HEK293 (cell line): Measurements from ENCODE around the gene KDM4B.

Experiments used
- BCL11A ChIP-seq: fragments of 450-650 bp; formaldehyde crosslinking; IDR thresholded peaks from 2 replicates; pipeline ENCODE4 v1.5.1; 2016; ENCODE audit warnings: low read depth, missing biosample characterization, missing genetic modification characterization
- BCL11B ChIP-seq: fragments of 450-650 bp; formaldehyde crosslinking; IDR thresholded peaks from 2 replicates; pipeline ENCODE4 v1.5.1; 2016; ENCODE audit warnings: low read depth, missing biosample characterization, missing genetic modification characterization
- EGR2 ChIP-seq: fragments of 450-650 bp; formaldehyde crosslinking; IDR thresholded peaks from 2 replicates; pipeline ENCODE4 v1.5.1; 2016; ENCODE audit warnings: low read depth, missing biosample characterization, missing genetic modification characterization
- GFI1B ChIP-seq: fragments of 450-650 bp; formaldehyde crosslinking; IDR thresholded peaks from 2 replicates; pipeline ENCODE4 v1.5.1; 2016; ENCODE audit warnings: missing biosample characterization, missing genetic modification characterization
- GLI2 ChIP-seq: fragments of 450-650 bp; formaldehyde crosslinking; IDR thresholded peaks from 2 replicates; pipeline ENCODE4; 2017; ENCODE audit warnings: missing biosample characterization, missing genetic modification characterization, low read depth, borderline replicate concordance
- GLIS1 ChIP-seq: fragments of 450-650 bp; formaldehyde crosslinking; IDR thresholded peaks from 2 replicates; pipeline ENCODE4 v1.5.1; 2016; ENCODE audit warnings: missing biosample characterization, missing genetic modification characterization
- KLF8 ChIP-seq: fragments of 450-650 bp; formaldehyde crosslinking; IDR thresholded peaks from 2 replicates; pipeline ENCODE4 v1.5.1; 2016; ENCODE audit warnings: missing biosample characterization, missing genetic modification characterization
- OVOL3 ChIP-seq: fragments of 450-650 bp; formaldehyde crosslinking; IDR thresholded peaks from 2 replicates; pipeline ENCODE4 v1.5.1; 2016; ENCODE audit warnings: missing biosample characterization, missing genetic modification characterization
- SCRT2 ChIP-seq: fragments of 450-650 bp; formaldehyde crosslinking; IDR thresholded peaks from 2 replicates; pipeline ENCODE4 v1.5.1; 2016; ENCODE audit warnings: missing biosample characterization, missing genetic modification characterization
- ZBTB20 ChIP-seq: fragments of 450-650 bp; formaldehyde crosslinking; IDR thresholded peaks from 2 replicates; pipeline ENCODE4 v1.5.1; 2016; ENCODE audit warnings: missing biosample characterization, missing genetic modification characterization
- ZBTB48 ChIP-seq: fragments of 450-650 bp; formaldehyde crosslinking; IDR thresholded peaks from 2 replicates; pipeline ENCODE4 v1.5.1; 2016; ENCODE audit warnings: missing biosample characterization, missing genetic modification characterization
- ZFHX2 ChIP-seq: fragments of 450-650 bp; formaldehyde crosslinking; conservative IDR thresholded peaks from 2 replicates; pipeline ENCODE4 v1.5.1; 2016; ENCODE audit warnings: missing biosample characterization, missing genetic modification characterization
- ZIC2 ChIP-seq: fragments of 450-650 bp; formaldehyde crosslinking; IDR thresholded peaks from 2 replicates; pipeline ENCODE4 v1.5.1; 2016; ENCODE audit warnings: missing biosample characterization, missing genetic modification characterization
- ZNF112 ChIP-seq: fragments of 450-650 bp; formaldehyde crosslinking; IDR thresholded peaks from 2 replicates; pipeline ENCODE4 v1.5.0; 2017; ENCODE audit warnings: missing biosample characterization, missing genetic modification characterization
- ZNF121 ChIP-seq: fragments of 450-650 bp; formaldehyde crosslinking; IDR thresholded peaks from 2 replicates; pipeline ENCODE4 v1.5.1; 2016; ENCODE audit warnings: missing biosample characterization, missing genetic modification characterization
- ZNF133 ChIP-seq: fragments of 450-650 bp; formaldehyde crosslinking; IDR thresholded peaks from 2 replicates; pipeline ENCODE4 v1.5.1; 2016; ENCODE audit warnings: missing biosample characterization, missing genetic modification characterization
- ZNF157 ChIP-seq: fragments of 450-650 bp; formaldehyde crosslinking; IDR thresholded peaks from 2 replicates; pipeline ENCODE4 v1.5.1; 2016; ENCODE audit warnings: missing biosample characterization, missing genetic modification characterization
- ZNF223 ChIP-seq: fragments of 450-650 bp; formaldehyde crosslinking; IDR thresholded peaks from 2 replicates; pipeline ENCODE4 v1.5.1; 2016; ENCODE audit warnings: missing biosample characterization, missing genetic modification characterization
- ZNF658 ChIP-seq: fragments of 450-650 bp; formaldehyde crosslinking; IDR thresholded peaks from 2 replicates; pipeline ENCODE4; 2016; ENCODE audit warnings: missing biosample characterization, missing genetic modification characterization
- ZNF660 ChIP-seq: fragments of 450-650 bp; IDR thresholded peaks from 2 replicates; pipeline ENCODE4 v1.5.1; 2018; ENCODE audit warnings: missing biosample characterization, mild to moderate bottlenecking, missing genetic modification characterization
- ZNF707 ChIP-seq: fragments of 450-650 bp; formaldehyde crosslinking; IDR thresholded peaks from 2 replicates; pipeline ENCODE4 v1.5.1; 2016; ENCODE audit warnings: missing biosample characterization, missing genetic modification characterization
- ZSCAN30 ChIP-seq: fragments of 450-650 bp; IDR thresholded peaks from 2 replicates; pipeline ENCODE4 v1.5.1; 2018; ENCODE audit warnings: missing biosample characterization, mild to moderate bottlenecking, missing genetic modification characterization, moderate library complexity
- TF ChIP-seq, protein P1 (sequence below): fragments of 450-650 bp; formaldehyde crosslinking; IDR thresholded peaks from 2 replicates; pipeline ENCODE4 v1.5.1; 2017; ENCODE audit warnings: missing biosample characterization, missing genetic modification characterization
- TF ChIP-seq, protein P2 (sequence below): fragments of 450-650 bp; formaldehyde crosslinking; IDR thresholded peaks from 2 replicates; pipeline ENCODE4 v1.5.1; 2016; ENCODE audit warnings: missing biosample characterization, missing genetic modification characterization, borderline replicate concordance
- TF ChIP-seq, protein P3 (sequence below): fragments of 450-650 bp; IDR thresholded peaks from 2 replicates; pipeline ENCODE4 v1.5.1; 2018; ENCODE audit warnings: missing biosample characterization, missing genetic modification characterization
- TF ChIP-seq, protein P4 (sequence below): fragments of 450-650 bp; formaldehyde crosslinking; IDR thresholded peaks from 2 replicates; pipeline ENCODE4 v1.5.1; 2017; ENCODE audit warnings: missing biosample characterization, missing genetic modification characterization
- TF ChIP-seq, protein P5 (sequence below): fragments of 450-650 bp; formaldehyde crosslinking; IDR thresholded peaks from 2 replicates; pipeline ENCODE4 v1.5.1; 2016; ENCODE audit warnings: missing biosample characterization, missing genetic modification characterization
- TF ChIP-seq, protein P6 (sequence below): fragments of 450-650 bp; formaldehyde crosslinking; IDR thresholded peaks from 2 replicates; pipeline ENCODE4 v1.5.1; 2016; ENCODE audit warnings: missing biosample characterization, missing genetic modification characterization
- TF ChIP-seq, protein P7 (sequence below): fragments of 450-650 bp; formaldehyde crosslinking; IDR thresholded peaks from 2 replicates; pipeline ENCODE4 v1.5.1; 2016; ENCODE audit warnings: missing biosample characterization, missing genetic modification characterization, borderline replicate concordance

KDM4B gene

DNA sequence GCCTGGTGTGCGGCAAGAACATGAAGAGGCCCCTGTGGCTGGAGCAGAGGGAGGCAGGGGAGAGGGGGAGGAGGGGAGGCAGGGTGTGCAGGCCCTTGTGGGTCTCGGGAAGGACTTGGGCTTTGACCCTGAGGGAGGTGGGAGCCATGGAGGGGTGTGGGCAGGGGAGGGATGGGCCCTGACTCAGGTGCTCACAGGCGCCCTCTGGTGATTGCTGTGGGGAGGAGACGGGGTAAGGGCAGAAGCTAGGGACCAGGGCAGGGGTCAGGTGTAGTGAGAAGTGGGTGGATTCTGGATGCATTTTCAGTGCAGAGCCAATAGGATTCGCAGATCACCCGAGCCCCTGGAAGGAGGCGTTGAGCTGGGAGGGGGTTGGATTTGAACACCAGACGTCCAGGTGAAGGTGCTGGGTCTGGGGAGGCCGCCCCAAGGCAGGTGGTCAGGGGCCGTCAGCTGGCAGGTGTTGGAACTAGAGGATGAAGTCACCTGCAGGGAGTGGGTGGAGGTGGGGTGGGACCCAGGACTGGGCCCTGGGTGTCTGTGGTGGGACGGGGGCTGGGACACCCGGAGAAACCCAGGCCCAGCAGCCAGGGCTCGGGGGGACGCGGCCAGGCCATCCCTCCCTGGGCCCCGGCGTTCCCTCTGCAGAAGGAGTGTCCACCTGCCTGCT lies 185.4 kb downstream of the KDM4B start (continued):
- TF ChIP-seq, protein P1, sequence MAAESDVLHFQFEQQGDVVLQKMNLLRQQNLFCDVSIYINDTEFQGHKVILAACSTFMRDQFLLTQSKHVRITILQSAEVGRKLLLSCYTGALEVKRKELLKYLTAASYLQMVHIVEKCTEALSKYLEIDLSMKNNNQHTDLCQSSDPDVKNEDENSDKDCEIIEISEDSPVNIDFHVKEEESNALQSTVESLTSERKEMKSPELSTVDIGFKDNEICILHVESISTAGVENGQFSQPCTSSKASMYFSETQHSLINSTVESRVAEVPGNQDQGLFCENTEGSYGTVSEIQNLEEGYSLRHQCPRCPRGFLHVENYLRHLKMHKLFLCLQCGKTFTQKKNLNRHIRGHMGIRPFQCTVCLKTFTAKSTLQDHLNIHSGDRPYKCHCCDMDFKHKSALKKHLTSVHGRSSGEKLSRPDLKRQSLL (tag by site-specific recombination) = no peak
- TF ChIP-seq, protein P2, sequence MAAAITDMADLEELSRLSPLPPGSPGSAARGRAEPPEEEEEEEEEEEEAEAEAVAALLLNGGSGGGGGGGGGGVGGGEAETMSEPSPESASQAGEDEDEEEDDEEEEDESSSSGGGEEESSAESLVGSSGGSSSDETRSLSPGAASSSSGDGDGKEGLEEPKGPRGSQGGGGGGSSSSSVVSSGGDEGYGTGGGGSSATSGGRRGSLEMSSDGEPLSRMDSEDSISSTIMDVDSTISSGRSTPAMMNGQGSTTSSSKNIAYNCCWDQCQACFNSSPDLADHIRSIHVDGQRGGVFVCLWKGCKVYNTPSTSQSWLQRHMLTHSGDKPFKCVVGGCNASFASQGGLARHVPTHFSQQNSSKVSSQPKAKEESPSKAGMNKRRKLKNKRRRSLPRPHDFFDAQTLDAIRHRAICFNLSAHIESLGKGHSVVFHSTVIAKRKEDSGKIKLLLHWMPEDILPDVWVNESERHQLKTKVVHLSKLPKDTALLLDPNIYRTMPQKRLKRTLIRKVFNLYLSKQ (tag by site-specific recombination) = no peak
- TF ChIP-seq ZNF707 (no peak), ZIC2 (tag by site-specific recombination) (no peak), ZBTB20 (tag by site-specific recombination) (no peak), ZNF133 (tag by site-specific recombination) (no peak), KLF8 (no peak), ZFHX2 (peak; percentile 33), GLIS1 (tag by site-specific recombination) (no peak), OVOL3 (tag by site-specific recombination) (no peak), GFI1B (no peak), SCRT2 (tag by site-specific recombination) (no peak), ZNF660 (tag by site-specific recombination) (no peak), GLI2 (tag by site-specific recombination) (no peak), ZSCAN30 (tag by site-specific recombination) (no peak), ZNF157 (tag by site-specific recombination) (no peak), ZNF658 (no peak), EGR2 (tag by site-specific recombination) (peak; percentile 53; the same call in 1 of the 2 replicates), BCL11A (0 out of 2 replicates have a peak, but pooled peaks have one; percentile 31), ZNF112 (no peak), ZBTB48 (tag by site-specific recombination) (peak; percentile 97), ZNF121 (tag by site-specific recombination) (no peak), BCL11B (tag by site-specific recombination) (no peak), ZNF223 (tag by site-specific recombination) (no peak)
- TF ChIP-seq, protein P3, sequence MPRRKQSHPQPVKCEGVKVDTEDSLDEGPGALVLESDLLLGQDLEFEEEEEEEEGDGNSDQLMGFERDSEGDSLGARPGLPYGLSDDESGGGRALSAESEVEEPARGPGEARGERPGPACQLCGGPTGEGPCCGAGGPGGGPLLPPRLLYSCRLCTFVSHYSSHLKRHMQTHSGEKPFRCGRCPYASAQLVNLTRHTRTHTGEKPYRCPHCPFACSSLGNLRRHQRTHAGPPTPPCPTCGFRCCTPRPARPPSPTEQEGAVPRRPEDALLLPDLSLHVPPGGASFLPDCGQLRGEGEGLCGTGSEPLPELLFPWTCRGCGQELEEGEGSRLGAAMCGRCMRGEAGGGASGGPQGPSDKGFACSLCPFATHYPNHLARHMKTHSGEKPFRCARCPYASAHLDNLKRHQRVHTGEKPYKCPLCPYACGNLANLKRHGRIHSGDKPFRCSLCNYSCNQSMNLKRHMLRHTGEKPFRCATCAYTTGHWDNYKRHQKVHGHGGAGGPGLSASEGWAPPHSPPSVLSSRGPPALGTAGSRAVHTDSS = no peak
- TF ChIP-seq, protein P4, sequence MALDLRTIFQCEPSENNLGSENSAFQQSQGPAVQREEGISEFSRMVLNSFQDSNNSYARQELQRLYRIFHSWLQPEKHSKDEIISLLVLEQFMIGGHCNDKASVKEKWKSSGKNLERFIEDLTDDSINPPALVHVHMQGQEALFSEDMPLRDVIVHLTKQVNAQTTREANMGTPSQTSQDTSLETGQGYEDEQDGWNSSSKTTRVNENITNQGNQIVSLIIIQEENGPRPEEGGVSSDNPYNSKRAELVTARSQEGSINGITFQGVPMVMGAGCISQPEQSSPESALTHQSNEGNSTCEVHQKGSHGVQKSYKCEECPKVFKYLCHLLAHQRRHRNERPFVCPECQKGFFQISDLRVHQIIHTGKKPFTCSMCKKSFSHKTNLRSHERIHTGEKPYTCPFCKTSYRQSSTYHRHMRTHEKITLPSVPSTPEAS = no peak
- TF ChIP-seq, protein P5, sequence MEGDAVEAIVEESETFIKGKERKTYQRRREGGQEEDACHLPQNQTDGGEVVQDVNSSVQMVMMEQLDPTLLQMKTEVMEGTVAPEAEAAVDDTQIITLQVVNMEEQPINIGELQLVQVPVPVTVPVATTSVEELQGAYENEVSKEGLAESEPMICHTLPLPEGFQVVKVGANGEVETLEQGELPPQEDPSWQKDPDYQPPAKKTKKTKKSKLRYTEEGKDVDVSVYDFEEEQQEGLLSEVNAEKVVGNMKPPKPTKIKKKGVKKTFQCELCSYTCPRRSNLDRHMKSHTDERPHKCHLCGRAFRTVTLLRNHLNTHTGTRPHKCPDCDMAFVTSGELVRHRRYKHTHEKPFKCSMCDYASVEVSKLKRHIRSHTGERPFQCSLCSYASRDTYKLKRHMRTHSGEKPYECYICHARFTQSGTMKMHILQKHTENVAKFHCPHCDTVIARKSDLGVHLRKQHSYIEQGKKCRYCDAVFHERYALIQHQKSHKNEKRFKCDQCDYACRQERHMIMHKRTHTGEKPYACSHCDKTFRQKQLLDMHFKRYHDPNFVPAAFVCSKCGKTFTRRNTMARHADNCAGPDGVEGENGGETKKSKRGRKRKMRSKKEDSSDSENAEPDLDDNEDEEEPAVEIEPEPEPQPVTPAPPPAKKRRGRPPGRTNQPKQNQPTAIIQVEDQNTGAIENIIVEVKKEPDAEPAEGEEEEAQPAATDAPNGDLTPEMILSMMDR (tag by site-specific recombination) = no peak; the same call in 1 of the 2 replicates
- TF ChIP-seq, protein P6, sequence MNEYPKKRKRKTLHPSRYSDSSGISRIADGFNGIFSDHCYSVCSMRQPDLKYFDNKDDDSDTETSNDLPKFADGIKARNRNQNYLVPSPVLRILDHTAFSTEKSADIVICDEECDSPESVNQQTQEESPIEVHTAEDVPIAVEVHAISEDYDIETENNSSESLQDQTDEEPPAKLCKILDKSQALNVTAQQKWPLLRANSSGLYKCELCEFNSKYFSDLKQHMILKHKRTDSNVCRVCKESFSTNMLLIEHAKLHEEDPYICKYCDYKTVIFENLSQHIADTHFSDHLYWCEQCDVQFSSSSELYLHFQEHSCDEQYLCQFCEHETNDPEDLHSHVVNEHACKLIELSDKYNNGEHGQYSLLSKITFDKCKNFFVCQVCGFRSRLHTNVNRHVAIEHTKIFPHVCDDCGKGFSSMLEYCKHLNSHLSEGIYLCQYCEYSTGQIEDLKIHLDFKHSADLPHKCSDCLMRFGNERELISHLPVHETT (tag by site-specific recombination) = no peak
- TF ChIP-seq, protein P7, sequence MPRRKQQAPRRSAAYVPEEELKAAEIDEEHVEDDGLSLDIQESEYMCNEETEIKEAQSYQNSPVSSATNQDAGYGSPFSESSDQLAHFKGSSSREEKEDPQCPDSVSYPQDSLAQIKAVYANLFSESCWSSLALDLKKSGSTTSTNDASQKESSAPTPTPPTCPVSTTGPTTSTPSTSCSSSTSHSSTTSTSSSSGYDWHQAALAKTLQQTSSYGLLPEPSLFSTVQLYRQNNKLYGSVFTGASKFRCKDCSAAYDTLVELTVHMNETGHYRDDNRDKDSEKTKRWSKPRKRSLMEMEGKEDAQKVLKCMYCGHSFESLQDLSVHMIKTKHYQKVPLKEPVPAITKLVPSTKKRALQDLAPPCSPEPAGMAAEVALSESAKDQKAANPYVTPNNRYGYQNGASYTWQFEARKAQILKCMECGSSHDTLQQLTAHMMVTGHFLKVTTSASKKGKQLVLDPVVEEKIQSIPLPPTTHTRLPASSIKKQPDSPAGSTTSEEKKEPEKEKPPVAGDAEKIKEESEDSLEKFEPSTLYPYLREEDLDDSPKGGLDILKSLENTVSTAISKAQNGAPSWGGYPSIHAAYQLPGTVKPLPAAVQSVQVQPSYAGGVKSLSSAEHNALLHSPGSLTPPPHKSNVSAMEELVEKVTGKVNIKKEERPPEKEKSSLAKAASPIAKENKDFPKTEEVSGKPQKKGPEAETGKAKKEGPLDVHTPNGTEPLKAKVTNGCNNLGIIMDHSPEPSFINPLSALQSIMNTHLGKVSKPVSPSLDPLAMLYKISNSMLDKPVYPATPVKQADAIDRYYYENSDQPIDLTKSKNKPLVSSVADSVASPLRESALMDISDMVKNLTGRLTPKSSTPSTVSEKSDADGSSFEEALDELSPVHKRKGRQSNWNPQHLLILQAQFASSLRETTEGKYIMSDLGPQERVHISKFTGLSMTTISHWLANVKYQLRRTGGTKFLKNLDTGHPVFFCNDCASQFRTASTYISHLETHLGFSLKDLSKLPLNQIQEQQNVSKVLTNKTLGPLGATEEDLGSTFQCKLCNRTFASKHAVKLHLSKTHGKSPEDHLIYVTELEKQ (tag by site-specific recombination) = no peak
